HG02678 (cell line): ENCODE data around the gene APBA1.

Experiments used
- ATAC-seq: cut with Tn5 transposase; IDR thresholded peaks from one replicate; pipeline ENCODE4 v1.9.1; 2021; ENCODE audit warnings: mild to moderate bottlenecking, moderate library complexity; ENCODE audit not compliant: unreplicated experiment

Gene APBA1

DNA sequence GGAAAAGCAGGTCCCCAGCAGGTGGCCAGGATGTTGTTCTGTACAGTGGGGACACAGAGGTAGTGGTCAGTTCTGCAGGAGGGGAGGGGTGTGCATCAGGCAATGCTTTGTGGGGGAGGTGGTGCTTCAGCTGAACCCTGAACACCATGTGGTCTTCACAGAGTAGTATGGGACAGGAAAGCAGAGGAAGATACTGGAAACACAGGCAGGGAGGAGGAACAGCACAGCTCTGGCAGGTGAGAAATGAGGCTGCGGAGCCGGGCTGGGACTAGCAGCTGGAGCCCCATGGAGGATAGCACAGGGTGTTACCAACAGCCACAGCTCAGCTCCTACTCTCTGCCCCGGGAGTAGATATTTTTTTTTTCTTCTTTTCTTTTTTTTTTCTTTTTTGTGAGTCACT, 185.7 kb downstream of the APBA1 start:
- no peak for ATAC-seq

- ATAC-seq: no peak
Measured at GRCh38 chr9:69485466-69485865, 186.7 kb downstream of the APBA1 start.

GRCh38 chr9:69483886-69484422, 188.2 kb downstream of the APBA1 start:
- ATAC-seq: no peak

DNA sequence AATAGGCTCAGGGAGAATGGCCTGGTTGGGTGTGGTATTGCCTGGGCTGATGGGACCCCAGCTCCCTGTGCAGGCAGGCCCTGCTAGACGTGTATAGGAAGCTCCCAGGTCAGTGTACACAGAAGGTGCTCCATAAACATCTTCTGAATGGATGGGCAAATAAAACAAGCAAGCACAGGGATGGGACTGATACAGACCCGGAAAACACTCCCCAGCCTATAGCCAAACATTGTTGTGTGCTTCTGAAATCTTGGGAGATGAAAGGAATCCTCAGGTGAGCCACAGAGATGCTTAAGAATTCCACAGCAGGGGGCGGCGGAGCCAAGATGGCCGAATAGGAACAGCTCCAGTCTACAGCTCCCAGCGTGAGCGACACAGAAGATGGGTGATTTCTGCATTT, 195.4 kb downstream of the APBA1 start:
- ATAC-seq: no peak

GRCh38 chr9:69476016-69476415, 196.2 kb downstream of the APBA1 start:
- no peak for ATAC-seq

DNA sequence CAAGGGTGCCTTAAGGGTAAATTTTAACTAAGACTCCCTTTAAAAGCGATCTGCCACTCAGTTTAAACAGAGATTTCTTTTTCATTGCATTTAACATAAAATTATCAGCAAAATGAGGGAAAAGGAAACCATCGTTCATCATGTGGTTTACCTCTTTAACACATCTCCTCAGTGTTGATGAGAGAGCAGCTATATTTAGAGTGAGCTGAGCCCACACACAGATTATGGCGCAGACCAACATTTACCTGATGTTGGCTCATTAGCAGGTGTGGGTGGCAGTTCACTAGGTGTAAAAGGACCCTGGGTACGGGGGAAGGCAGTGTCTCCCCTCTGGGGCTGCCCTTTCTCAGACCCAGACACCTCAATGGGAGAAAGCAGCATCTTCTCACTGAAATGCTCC, 197.3 kb downstream of the APBA1 start:
- no peak for ATAC-seq

GRCh38 chr9:69472101-69472620, 200.0 kb downstream of the APBA1 start:
- ATAC-seq: no peak

- ATAC-seq: no peak
Measured at GRCh38 chr9:69471433-69471832, 200.7 kb downstream of the APBA1 start.

DNA sequence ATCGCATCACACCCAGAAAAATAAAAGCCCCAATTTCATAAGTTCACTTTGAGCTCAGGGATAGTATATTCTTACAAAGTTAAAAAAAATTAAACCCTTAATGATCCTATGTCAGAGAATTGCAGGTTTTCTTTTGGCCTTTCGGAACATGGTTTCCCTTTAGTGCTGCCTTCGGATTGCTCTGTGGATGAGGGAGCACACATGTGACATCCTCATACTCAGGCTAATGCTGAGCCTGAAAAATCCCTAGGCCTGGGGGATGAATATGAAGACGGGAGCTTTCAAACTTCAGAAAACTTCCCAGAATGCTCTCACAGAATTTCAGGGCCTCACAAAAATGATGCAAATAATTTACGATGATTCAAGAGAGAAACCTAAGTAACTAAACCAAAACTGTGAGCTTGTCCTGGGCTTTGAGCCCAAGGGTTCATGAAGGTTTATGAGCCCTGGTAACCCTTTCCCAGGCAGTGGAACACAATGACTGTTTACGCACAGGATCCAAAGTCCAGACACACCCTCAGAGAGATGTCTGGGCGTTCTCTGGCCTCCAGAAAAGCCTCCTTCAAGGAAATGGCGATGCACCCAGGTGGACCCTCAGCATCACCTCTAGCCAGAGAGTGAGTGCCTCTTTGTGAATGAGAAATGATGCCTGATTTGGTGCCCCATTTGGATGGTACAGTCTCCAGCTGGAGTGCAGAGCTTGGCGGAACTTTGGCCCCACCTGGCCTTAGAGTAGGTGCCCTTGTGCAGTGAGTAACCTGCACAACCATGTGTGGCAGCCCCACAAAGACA, 201.8 kb downstream of the APBA1 start:
- no peak for ATAC-seq

- no peak for ATAC-seq
Measured at GRCh38 chr9:69469136-69469535, 203.0 kb downstream of the APBA1 start.

- ATAC-seq: no peak
Measured at GRCh38 chr9:69468380-69468779, 203.8 kb downstream of the APBA1 start.

GRCh38 chr9:69466151-69466550, 206.0 kb downstream of the APBA1 start:
- no peak for ATAC-seq

DNA sequence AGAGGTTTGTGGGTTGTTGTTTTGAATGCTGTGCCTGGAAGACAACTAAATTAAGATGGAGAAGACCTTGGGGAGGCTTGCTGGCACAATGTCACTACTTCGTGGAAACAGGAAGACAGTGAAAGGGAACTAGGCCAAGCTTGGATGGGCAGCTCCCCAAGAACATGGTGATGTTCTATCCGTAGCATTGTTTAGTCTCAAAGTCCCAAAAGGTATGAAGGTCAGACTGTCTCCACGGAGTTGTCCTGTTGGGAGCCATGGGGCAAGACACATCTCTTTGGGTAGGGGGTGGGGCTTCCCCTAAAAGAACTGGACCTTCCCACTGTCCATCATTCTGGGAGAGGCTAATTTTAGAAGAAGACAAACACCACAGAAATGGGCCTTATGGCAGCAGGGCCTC, 206.7 kb downstream of the APBA1 start:
- no peak for ATAC-seq

- ATAC-seq: no peak
Measured at GRCh38 chr9:69463497-69464068, 208.6 kb downstream of the APBA1 start.

DNA sequence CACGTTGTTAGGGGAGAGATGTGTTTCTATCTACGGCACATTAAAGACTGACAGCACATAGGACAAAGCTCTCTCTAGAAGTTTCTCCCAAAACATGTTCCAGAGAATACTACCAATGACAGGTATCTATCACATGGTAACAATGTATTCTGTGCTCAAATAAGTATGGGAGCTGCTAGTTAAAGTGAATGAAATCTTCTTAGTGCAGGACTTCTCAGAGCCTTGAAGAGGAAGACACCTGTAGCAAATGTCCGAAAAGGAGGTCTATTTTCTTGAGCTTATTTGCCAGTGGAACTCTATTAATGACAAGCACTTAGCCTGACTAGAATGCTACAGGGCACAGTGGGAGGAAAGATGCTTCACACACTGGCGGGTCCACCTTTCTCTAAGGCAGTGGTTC, 209.8 kb downstream of the APBA1 start:
- no peak for ATAC-seq

- no peak for ATAC-seq
Measured at GRCh38 chr9:69461103-69461887, 210.9 kb downstream of the APBA1 start.

DNA sequence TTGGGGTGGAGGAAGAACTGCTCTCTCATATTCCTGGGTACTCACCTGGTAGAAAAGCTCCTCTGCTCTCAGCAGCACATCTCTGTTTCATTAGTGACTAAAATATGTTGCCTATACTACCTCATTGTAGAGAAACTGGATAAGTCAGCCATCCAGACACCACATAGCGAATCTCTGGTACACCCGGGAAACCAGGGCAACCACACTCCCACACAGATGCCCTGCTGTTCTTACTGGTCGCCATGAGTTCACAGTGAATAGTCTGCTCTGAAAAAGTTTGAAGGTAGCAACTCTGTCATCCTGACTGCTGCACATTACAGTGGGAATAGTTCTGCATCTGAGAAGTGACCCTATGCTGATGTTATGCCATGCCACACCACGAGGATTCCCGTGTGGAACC, 212.2 kb downstream of the APBA1 start:
- ATAC-seq: no peak

- ATAC-seq: no peak
Measured at GRCh38 chr9:69458176-69458575, 214.0 kb downstream of the APBA1 start.

DNA sequence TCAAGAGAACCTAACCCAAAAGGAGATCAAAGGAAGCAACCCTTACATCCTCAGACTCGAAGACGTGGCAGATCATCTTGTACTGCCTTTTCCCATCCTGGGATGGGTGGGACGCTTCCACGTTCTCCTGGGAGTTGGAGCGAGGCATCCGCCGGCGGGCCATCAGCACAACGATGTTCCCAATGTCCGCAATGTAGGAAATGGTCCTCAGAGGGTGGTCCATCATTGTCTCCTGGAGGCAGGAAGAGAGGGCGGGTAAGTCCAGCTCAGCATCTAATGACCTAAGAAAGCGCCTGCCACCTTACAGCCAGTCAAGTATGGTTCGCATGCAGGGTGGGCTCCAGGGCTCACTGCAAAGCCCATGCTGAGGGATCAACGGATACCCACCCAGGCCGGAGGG, 216.0 kb downstream of the APBA1 start:
- no peak for ATAC-seq

- ATAC-seq: no peak
Measured at GRCh38 chr9:69455311-69455710, 216.9 kb downstream of the APBA1 start.

GRCh38 chr9:69454321-69454720, 217.8 kb downstream of the APBA1 start:
- no peak for ATAC-seq
